GM19099 (cell line): Measurements from ENCODE around the gene CCDC102A.

Experiments
- POLR2A ChIP-seq: IDR thresholded peaks from 3 replicates; pipeline ENCODE4 v1.6.1; 2011; ENCODE audit warnings: low read depth; ENCODE audit not compliant: insufficient read length; ENCODE audit errors: extremely low read depth

The CCDC102A gene

DNA sequence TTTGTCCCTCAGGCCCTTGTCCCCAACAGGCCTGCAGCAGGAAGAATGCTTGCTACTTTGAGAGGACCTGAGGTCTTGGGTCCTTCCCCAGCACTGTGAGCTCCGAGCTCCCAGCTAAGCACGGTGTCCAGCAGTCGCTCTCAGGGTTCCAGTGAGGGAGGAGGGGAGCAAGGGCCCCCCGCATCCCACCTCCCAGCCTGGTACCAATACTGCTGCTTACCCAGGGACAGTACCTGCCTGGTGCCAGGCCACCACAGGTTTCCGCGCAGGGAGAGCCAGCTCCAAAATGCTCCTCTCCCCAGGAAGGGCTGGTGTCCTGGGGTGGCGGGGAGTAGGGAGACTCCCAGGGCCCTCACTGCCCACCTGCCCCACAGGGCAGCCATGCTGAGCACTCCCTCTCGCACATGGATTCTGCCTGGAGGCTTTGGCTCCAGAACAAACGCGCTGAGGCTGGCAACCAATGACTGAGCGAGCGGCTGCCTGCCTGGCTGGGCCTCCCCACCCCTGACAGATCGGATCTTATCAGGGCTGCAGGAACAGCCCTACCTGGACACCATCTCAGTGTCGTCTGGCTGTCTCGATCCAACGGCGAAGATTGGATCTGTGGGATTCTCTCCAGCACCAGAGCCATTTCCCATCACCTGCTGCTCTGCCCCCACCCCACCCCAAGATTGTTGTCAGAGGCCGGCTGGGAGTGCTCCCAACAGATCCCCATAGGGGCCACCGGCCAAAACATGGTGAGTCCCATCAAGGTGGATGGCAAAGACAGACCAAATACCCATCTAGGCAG, 52.5 kb downstream of the CCDC102A start:
- no peak for TF ChIP-seq POLR2A

DNA sequence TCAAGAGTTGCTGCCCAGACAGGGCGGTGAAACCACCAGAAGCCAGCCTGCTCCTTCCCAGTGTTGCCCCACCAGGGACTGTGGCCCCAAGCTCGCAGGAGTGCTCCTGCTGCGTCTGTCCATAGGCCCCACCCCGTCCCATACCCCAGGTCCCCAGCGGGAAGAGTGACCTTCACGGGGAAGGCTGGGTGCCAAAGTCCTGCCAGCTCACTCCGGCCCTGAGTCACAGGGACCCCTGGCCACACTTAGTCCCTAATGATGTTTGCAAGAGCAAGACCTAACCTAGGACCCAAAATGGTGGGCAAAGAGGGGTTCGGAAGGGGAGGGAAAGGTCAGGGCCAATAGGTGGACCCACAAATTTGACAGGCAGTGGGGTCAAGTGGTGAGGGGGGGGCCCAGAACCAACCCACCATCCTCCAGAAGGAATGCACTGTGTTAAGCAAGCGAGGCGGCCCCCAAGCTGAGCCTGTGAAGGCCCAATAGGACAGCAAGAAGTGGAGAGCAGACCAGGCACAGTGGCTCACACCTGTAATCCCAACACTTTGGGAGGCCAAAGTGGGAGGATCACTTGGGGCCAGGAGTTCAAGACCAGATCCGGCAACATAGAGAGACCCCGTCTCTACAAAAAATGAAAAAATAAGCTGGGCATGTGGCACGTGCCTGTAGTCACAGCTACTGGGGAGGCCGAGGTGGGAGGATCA, 53.4 kb downstream of the CCDC102A start:
- no peak for TF ChIP-seq POLR2A

DNA sequence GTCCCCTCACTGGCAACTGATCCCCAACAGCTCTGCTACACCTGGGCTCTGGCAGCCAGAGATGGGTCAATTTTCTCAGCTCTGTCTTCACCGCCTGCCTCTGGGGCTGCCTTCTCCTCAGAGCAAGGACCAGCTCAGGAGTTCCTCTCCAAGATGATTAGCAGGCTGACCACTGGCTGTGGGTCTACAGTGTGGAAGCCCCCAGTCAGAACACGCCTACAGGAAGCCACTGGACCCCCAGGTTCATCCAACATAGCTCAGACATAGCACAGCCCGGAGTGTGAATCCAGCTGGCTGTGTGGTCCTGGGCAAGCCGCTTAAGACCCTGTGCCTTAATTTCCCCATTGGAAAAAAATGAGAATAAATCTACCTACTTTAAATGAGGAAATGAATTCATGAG, 55.0 kb downstream of the CCDC102A start:
- no peak for TF ChIP-seq POLR2A

DNA sequence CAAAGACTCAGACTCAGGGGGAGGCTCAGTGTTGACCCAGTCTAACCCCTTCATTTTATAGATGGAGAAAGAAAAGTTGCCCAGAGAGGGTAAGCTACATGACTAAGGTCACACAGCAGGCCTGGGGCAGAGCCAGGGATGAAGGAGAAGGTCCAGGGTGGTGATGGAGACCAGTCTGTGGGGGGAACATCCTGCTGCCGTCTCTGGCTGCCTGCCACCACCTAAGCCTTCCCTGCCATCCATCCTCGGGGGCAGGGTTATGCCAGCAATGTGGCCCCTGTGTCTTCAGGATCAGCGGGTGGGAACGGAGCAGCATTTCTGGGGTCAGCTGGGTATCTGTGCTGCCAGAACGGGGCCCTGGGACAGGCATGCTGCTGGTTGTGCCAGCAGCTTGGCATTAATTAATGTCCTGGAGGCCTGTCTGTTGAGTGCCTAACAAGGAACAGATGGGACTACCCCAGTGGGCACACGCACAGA, 55.6 kb downstream of the CCDC102A start:
- TF ChIP-seq POLR2A, result no peak

DNA sequence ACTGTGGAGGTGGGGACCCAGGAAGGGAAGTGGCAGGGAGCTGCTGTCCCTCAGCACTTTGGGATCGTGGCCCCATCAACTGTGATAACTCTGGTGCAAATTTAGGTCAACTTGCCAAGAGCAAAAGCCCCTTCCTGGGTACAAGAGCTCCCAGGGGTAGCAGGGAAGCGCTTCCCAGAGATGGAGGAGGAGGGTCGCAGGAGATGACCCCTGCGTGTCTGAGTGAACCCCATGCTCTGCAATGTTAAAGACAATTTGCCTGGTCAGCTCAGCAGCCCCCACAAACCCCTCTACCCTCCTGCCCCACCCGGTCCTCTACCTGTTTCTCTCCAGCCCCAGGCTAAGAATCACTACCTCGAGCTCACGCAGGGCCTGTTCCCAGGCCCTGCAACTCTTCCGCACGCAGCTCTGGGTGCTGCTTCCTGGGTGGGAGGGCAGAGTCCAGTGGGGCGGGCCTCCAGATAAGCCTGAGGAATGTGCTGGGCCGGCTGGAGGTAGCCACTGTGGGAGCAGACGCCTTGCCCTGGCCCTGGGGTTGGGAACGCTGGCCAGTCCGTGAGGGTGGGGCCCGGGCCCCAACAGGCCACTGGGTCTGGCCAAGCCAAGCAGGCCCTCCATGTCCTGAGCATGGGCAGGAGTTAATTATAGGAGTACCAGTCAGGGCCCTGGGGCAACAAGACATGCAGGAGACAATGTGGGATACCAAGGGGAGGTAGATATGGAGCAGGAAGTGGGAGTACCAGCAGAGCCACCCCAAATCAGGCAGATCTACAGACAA, 56.2 kb downstream of the CCDC102A start:
- no peak for TF ChIP-seq POLR2A

DNA sequence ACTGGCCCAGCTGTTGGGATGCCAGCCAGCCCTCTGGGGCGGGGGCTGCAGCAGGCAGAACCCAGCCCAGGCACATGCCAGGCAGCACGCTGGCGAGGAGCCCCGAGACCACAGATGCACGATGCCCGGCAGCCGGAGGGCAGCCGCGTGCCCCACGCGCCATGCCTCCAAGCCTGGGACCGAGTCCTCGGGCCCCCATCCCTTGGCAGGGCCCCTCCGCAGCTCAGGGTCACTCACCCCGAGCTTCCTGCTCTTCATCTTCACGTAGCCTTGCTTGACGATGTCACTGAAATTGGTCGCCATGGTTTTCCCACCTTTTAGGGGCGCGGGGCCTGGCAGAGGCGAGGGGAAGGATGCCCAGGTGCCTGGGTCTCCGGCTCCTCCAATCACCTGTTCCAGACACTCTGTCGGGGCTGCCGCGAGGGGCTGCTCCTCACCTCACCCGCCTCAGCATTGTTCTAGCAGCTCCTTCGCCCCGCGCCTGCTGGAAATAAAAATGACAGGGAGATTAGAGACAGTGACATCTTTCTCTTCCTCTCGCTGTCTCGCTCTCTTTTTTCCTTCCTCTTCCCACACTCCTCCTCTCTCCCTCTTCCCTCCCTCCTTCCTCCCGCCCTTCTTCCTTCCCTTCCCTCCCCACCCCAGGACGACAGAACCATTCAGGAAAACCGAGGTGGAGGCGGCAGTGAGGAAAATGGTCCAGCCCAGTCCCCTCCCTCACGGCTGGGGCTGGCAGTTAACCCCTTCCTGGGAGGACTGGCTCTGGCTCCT, 57.0 kb downstream of the CCDC102A start:
- TF ChIP-seq POLR2A, result no peak

DNA sequence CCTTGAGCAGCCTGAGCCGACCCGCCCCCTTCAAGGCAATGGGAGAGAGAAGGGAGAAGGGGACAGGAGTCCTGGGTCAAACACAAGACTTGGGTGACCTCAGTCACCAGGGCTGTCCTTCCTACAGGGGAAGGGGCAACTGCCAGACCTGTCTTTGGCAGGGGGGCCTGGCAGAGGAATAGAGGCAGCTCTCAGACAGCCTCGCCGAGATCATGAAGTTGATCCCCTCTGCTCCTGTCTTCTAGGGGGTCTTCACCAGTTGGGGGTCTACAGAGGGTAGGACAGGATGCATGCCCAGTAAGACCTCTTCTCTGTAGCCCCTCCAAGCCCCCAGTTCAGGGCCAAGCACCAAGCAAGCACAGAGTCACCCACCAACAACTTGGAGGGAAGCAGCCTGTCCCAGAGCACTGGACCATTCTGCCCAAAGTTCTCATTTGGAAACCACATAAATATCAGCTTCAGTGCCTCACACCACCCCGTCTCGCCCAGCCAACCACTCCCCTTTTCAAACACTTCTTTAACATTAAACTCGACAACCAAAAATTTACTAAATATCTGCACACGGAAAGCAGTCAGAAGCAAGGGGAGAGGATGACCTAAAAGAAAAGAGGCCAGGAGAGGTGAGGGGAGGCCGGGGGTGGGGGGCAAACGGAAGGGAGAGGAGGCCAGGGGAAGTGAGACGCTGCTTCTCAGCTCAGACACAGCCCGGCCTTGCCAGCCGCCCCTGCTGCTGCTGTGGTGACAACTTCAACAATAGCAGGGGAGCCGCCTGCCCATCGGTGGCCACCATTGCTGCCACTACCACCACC, 57.8 kb downstream of the CCDC102A start:
- no peak for TF ChIP-seq POLR2A

DNA sequence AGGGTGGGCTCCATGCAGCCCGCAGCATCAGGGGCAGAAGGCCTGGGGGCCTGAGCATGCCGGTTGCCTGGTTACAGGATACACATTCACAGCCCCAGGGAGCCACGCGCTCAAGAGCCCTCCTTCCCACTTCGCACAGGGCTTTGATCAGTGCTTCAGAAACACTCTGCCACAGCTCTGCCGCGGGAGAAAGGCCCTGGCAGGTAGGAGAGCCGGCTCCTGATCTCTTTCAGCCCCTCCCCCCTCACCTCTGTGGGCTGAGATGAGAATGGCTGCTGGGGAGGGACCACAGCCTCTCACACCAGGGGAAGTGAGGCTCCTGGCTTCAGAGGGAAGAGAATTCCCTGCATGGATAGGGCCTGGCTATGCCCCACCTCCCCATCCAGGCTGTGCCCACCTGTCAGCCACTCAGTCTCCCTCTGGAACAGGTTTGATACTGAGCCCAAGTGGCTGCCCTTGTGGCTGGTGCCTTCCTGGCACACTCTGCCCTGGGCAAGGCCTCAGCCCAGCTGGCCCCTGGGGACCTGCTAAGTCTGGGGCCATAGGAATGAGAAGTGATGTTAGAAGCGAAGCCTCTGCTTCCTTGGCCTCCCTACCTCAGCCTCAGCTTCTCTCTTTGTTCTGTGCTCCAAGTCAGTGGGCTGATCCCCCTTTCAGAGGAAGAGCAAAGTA, 58.7 kb downstream of the CCDC102A start:
- TF ChIP-seq POLR2A, result no peak

DNA sequence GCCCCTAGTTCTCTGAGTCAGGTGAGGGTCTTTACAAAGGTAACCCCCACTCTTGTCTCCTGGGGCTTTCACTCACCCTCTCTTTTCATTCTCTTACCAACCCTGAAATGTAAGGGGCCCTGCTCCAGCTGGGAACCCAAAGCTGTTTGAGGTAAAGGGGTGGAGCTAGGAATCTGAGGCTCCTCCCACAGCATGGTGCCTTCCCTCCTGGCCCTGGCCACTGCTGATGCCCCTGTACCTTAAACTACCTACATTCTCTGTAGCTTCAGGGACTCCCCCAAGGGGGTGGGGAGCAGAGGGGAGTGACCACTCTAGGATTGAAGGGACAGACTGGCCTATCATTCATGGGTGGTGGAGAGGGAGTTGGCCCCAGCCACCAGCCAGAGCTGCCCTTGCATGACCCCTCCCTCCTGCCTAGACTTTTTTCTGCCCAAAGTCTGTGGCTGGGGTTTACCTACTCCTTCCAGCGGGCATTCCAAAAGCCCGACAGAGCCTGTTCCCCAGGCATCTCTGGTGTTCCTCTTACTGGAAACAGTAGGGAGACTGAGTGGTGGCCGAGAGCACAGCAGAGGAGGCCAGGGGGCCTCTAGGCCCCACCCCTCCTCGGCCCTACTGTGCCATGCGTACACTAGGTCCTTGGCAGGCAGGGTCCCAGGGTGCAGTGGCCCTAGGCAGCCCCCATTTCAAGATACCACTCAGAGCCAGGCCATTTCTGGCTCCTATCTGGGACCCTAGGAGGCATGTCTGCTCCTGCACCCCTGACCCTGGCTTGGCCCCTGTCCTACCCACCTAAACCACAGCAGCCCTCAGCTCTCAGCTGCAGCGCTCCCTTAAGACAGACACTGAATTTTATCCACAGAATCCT, 59.6 kb downstream of the CCDC102A start:
- TF ChIP-seq POLR2A, result no peak

DNA sequence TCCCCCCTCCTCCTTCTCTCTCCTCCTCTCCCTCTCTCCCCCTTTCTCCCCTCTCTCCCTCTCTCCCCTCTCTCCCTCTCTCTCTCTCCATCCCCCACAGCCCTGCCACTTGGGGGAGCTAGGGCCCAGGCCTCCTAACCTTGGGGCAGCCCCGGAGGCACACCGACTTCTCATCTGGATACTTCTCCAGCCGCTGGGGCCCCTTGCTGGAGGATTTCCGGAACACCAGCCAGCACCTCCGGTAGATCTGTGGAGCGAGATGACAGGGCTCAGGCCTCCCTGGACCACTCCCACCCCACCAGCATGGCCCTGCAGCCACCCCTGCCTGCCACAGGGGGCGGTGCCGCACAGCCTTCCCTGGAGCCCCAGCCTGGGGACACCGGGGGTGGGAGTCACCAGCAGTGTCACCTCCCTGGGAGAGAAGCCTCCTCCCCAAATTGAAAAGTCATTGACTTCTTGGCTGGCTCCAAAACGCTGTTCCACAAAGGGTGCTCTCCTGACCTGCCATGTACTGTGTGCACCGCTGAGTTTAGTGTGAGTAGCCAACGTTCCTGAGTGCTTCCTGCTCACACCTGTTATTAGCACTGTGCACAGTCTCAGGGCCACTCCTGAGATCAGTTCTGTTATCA, 60.5 kb downstream of the CCDC102A start:
- TF ChIP-seq POLR2A, result no peak

DNA sequence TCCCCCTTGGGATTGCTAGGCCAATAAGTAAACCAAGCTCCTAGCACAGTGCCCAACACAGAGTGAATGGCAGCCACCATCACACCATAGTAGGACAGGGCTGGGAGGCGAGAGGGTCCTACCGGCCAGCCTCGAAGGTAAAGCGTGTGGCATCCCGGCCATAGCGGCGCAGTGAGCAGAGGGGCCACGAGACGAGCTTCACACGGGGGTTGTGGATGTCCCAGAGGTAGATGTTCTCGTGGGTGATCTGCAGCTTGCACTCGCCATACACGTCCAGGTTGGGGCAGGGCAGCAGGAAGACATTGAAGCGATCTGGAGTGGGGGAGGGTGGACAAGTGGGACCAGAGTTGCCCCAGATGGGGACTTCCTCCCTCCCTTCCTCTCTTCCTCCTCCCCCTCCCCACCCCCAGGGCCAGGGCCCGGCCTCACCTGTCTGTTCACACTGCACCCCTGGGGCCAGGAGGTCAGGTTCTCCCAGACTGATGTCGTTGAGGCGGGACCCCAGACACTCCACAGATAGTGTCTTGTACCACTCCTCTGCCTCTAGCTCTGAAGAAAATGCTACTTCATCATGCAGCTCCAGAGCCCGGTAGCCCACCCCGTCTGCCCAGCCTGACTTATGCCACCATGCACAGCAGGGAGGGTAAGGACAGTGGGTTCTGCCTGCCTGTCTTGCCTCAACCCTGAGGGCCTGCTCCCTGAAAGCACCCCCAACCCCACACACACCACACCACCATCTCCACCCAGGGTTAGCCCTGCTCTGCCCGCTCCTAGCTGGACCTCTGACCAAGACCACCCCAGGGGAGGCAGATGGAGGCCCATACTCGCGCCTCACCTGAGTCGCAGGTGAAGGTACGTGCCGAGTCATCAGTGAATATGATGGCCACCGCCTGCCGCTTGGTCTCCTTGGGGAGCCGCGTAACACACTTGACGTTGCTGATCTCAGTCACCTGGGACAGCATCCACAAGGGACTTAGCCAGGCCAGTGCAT, 61.4 kb downstream of the CCDC102A start:
- no peak for TF ChIP-seq POLR2A
